Measurements from ENCODE around the gene NKAIN2.

The NKAIN2 gene

DNA sequence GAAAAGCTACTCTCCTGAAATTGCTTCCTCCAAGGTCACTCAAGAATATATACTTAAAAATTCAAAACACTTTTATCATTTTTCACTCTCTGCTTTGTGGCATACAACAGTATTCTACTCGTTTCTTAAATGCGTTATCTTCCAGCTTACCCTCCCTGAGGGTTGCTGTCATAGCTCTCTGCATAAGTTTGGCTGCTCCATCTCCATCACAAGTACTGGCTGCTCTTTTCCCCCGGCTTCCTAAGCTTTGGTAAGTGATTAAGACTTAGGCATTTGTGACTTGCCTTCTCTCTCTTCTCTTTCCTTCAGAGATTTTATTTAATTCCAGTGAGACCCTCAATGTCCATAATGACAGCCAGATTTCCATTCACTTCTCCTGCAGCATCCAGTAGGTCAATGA lies 128.3 kb downstream of the NKAIN2 start:
- TF ChIP-seq CTCF (IDR thresholded peaks at IDR 0.05; ENCODE audit: low read depth, low read length) = no peak
- Histone ChIP-seq H3K4me3 (ENCODE audit: low read depth, low read length) (no peak overlapping the region), H3K4me1 (no peaks in the 10 kb centered on the region), H3K36me3 (no peaks in the 10 kb centered on the region), H3K9me3 (no peaks in the 10 kb centered on the region), H3K27me3 (no peaks in the 10 kb centered on the region)
- DNase-seq = no peak

- no peaks in the 10 kb centered on the region for H3K4me1 ChIP-seq
- no peaks in the 10 kb centered on the region for H3K27me3 ChIP-seq
- TF ChIP-seq CTCF (IDR thresholded peaks at IDR 0.05; ENCODE audit: low read depth, low read length) = no peak
- H3K4me3 ChIP-seq (ENCODE audit: low read depth, low read length) = no peak overlapping the region
- no peaks in the 10 kb centered on the region for H3K9me3 ChIP-seq
- DNase-seq = no peak
- H3K36me3 ChIP-seq = no peaks in the 10 kb centered on the region
These were observed 136.9 kb downstream of the NKAIN2 start for GRCh38 chr6:123940551-123940950.

DNA sequence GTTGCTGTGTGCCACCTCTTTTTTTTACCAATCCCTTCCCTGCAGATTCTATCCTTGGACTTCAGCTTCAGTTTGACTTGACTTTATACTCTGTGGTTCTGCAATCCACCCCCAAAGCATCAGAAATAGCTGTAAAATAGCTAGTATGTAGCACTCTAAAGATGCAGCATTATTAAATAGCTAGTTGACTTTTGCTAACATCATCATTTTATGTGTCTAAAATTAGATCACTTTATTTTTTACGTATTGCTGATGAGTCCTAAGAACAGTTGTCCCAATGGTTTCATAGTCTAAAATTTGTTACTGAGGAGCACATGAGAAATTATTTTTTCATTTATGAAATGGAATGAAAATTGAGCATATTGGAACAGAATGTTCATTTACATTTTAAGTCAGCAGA lies 138.2 kb downstream of the NKAIN2 start:
- no peaks in the 10 kb centered on the region for H3K4me1 ChIP-seq
- no peaks in the 10 kb centered on the region for H3K27me3 ChIP-seq
- no peak overlapping the region for H3K4me3 ChIP-seq (ENCODE audit: low read depth, low read length)
- no peaks in the 10 kb centered on the region for H3K9me3 ChIP-seq
- DNase-seq = no peak
- TF ChIP-seq CTCF (IDR thresholded peaks at IDR 0.05; ENCODE audit: low read depth, low read length) = no peak
- no peaks in the 10 kb centered on the region for H3K36me3 ChIP-seq

DNA sequence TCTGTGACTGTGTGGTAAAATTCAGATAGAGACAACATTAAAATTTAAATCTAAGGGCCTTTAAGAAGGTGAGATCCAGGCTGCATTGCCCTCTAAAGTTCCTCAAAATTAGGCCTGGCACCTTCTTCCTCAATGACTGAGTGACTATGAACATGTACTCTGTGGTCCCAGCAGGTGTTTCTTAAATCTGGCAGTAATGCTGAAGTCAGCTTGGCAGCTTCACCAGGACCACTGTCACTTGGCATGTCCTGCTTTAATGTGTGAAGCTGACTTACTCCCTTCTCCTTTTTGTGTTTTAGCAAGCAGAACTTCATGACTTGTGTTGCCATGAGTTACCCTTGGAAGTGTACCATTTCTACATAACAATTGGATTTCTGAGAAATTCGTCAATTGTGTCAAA lies 141.7 kb downstream of the NKAIN2 start:
- H3K4me1 ChIP-seq = no peaks in the 10 kb centered on the region
- TF ChIP-seq CTCF (IDR thresholded peaks at IDR 0.05; ENCODE audit: low read depth, low read length) = no peak
- H3K36me3 ChIP-seq = no peaks in the 10 kb centered on the region
- no peaks in the 10 kb centered on the region for H3K27me3 ChIP-seq
- no peak for DNase-seq
- H3K9me3 ChIP-seq = no peaks in the 10 kb centered on the region
- no peak overlapping the region for H3K4me3 ChIP-seq (ENCODE audit: low read depth, low read length)

DNA sequence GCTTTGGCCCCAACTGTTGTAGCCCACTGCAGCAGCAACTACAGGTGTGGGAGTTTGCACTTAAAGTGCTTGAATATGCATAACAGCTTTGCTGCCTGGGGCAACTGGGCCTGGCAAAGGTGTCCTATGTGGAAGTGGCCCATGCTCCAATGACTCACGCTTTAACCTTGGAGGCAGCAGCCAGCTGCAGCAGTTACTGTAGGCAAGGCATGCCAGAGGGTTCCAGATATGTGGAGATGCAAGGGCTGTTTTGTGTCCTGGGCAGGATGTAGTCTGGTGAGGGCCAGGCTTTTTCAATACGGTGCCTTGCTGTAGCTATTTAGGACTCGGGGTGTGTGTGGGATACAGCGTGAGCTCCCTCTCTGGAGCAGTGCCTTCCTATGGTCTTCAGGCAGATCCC lies 150.3 kb downstream of the NKAIN2 start:
- H3K4me1 ChIP-seq = no peaks in the 10 kb centered on the region
- no peaks in the 10 kb centered on the region; the same call in 1 of the 2 replicates for H3K9me3 ChIP-seq
- DNase-seq = no peak
- H3K27me3 ChIP-seq = no peaks in the 10 kb centered on the region
- no peaks in the 10 kb centered on the region for H3K36me3 ChIP-seq
- no peak for TF ChIP-seq CTCF (IDR thresholded peaks at IDR 0.05; ENCODE audit: low read depth, low read length)
- H3K4me3 ChIP-seq (ENCODE audit: low read depth, low read length) = no peak overlapping the region

- DNase-seq = no peak
- no peaks in the 10 kb centered on the region for H3K36me3 ChIP-seq
- no peaks in the 10 kb centered on the region for H3K27me3 ChIP-seq
- no peak for TF ChIP-seq CTCF (IDR thresholded peaks at IDR 0.05; ENCODE audit: low read depth, low read length)
- no peak overlapping the region for H3K4me3 ChIP-seq (ENCODE audit: low read depth, low read length)
- H3K9me3 ChIP-seq = no peaks in the 10 kb centered on the region; the same call in 1 of the 2 replicates
- no peaks in the 10 kb centered on the region for H3K4me1 ChIP-seq
These were observed 153.0 kb downstream of the NKAIN2 start for GRCh38 chr6:123956492-123957139.
